ENCODE data around the gene WDR17.

The WDR17 gene

GRCh38 chr4:176142253-176142652 is 76.6 kb downstream of the WDR17 start:
- no peaks in the 10 kb centered on the region for H3K4me1 Mint-ChIP-seq (ENCODE audit: low read depth)
- no peaks in the 10 kb centered on the region for H3K27me3 Mint-ChIP-seq
- H3K4me3 Mint-ChIP-seq: no peak overlapping the region
- H3K36me3 Mint-ChIP-seq: no peaks in the 10 kb centered on the region
- no peak overlapping the region for H3K27ac Mint-ChIP-seq
- no peaks in the 10 kb centered on the region for H3K9me3 Mint-ChIP-seq (ENCODE audit: low read depth)

- H3K27ac Mint-ChIP-seq: no peak overlapping the region
- no peaks in the 10 kb centered on the region for H3K27me3 Mint-ChIP-seq
- H3K36me3 Mint-ChIP-seq: no peaks in the 10 kb centered on the region
- no peaks in the 10 kb centered on the region for H3K4me1 Mint-ChIP-seq (ENCODE audit: low read depth)
- H3K4me3 Mint-ChIP-seq: no peak overlapping the region
- H3K9me3 Mint-ChIP-seq (ENCODE audit: low read depth): no peaks in the 10 kb centered on the region
Measured at GRCh38 chr4:176149680-176150355, 84.2 kb downstream of the WDR17 start.

- no peak overlapping the region for H3K4me3 Mint-ChIP-seq
- no peaks in the 10 kb centered on the region for H3K4me1 Mint-ChIP-seq (ENCODE audit: low read depth)
- H3K36me3 Mint-ChIP-seq: no peaks in the 10 kb centered on the region
- no peaks in the 10 kb centered on the region for H3K27me3 Mint-ChIP-seq
- H3K27ac Mint-ChIP-seq: no peak overlapping the region
- H3K9me3 Mint-ChIP-seq (ENCODE audit: low read depth): no peaks in the 10 kb centered on the region
Measured at GRCh38 chr4:176150356-176150682, 84.7 kb downstream of the WDR17 start.

- H3K27ac Mint-ChIP-seq: no peak overlapping the region
- H3K27me3 Mint-ChIP-seq: no peaks in the 10 kb centered on the region
- H3K4me3 Mint-ChIP-seq: no peak overlapping the region
- no peaks in the 10 kb centered on the region for H3K36me3 Mint-ChIP-seq
- no peaks in the 10 kb centered on the region for H3K9me3 Mint-ChIP-seq (ENCODE audit: low read depth)
- H3K4me1 Mint-ChIP-seq (ENCODE audit: low read depth): no peaks in the 10 kb centered on the region
Measured at GRCh38 chr4:176150704-176151103, 85.1 kb downstream of the WDR17 start.

GRCh38 chr4:176153124-176153523 is 87.5 kb downstream of the WDR17 start:
- no peaks in the 10 kb centered on the region for H3K27me3 Mint-ChIP-seq
- H3K9me3 Mint-ChIP-seq (ENCODE audit: low read depth): no peaks in the 10 kb centered on the region
- H3K36me3 Mint-ChIP-seq: peaks cover 2% of the 10 kb centered on the region
- no peak overlapping the region for H3K27ac Mint-ChIP-seq
- no peak overlapping the region for H3K4me3 Mint-ChIP-seq
- H3K4me1 Mint-ChIP-seq (ENCODE audit: low read depth): no peaks in the 10 kb centered on the region

- H3K36me3 Mint-ChIP-seq: peaks cover 2% of the 10 kb centered on the region
- H3K27me3 Mint-ChIP-seq: peaks cover 3% of the 10 kb centered on the region
- no peak overlapping the region for H3K27ac Mint-ChIP-seq
- H3K4me3 Mint-ChIP-seq: no peak overlapping the region
- H3K4me1 Mint-ChIP-seq (ENCODE audit: low read depth): no peaks in the 10 kb centered on the region
- H3K9me3 Mint-ChIP-seq (ENCODE audit: low read depth): no peaks in the 10 kb centered on the region
Measured at GRCh38 chr4:176156656-176157055, 91.0 kb downstream of the WDR17 start.

- no peak overlapping the region for H3K27ac Mint-ChIP-seq
- peaks cover 3% of the 10 kb centered on the region for H3K27me3 Mint-ChIP-seq
- no peaks in the 10 kb centered on the region for H3K36me3 Mint-ChIP-seq
- H3K9me3 Mint-ChIP-seq (ENCODE audit: low read depth): no peaks in the 10 kb centered on the region
- no peaks in the 10 kb centered on the region for H3K4me1 Mint-ChIP-seq (ENCODE audit: low read depth)
- no peak overlapping the region for H3K4me3 Mint-ChIP-seq
Measured at GRCh38 chr4:176163041-176163440, 97.4 kb downstream of the WDR17 start.

- Mint-ChIP-seq H3K9me3 (ENCODE audit: low read depth) (no peaks in the 10 kb centered on the region), H3K27ac (no peak overlapping the region), H3K4me1 (ENCODE audit: low read depth) (peaks cover 10% of the 10 kb centered on the region), H3K27me3 (peaks cover 20% of the 10 kb centered on the region), H3K4me3 (no peak overlapping the region), H3K36me3 (no peaks in the 10 kb centered on the region)
Measured at GRCh38 chr4:176185051-176185450, 119.4 kb downstream of the WDR17 start.

- Mint-ChIP-seq H3K9me3 (ENCODE audit: low read depth) (no peaks in the 10 kb centered on the region), H3K4me3 (no peak overlapping the region), H3K36me3 (no peaks in the 10 kb centered on the region), H3K4me1 (ENCODE audit: low read depth) (peaks cover 10% of the 10 kb centered on the region), H3K27ac (no peak overlapping the region), H3K27me3 (peaks cover 20% of the 10 kb centered on the region)
Measured at GRCh38 chr4:176186067-176186466, 120.4 kb downstream of the WDR17 start.

GRCh38 chr4:176186671-176187395 is 121.2 kb downstream of the WDR17 start:
- H3K9me3 Mint-ChIP-seq (ENCODE audit: low read depth): no peaks in the 10 kb centered on the region
- H3K36me3 Mint-ChIP-seq: no peaks in the 10 kb centered on the region
- no peak overlapping the region for H3K27ac Mint-ChIP-seq
- peaks cover 24% of the 10 kb centered on the region for H3K27me3 Mint-ChIP-seq
- no peak overlapping the region for H3K4me3 Mint-ChIP-seq
- H3K4me1 Mint-ChIP-seq (ENCODE audit: low read depth): peaks cover 10% of the 10 kb centered on the region

GRCh38 chr4:176187624-176188023 is 122.0 kb downstream of the WDR17 start:
- Mint-ChIP-seq H3K4me1 (ENCODE audit: low read depth) (peaks cover 12% of the 10 kb centered on the region), H3K36me3 (no peaks in the 10 kb centered on the region), H3K4me3 (no peak overlapping the region), H3K27ac (no peak overlapping the region), H3K27me3 (peaks cover 28% of the 10 kb centered on the region), H3K9me3 (ENCODE audit: low read depth) (no peaks in the 10 kb centered on the region)

- H3K4me1 Mint-ChIP-seq (ENCODE audit: low read depth): peaks cover 21% of the 10 kb centered on the region
- H3K36me3 Mint-ChIP-seq: no peaks in the 10 kb centered on the region
- H3K27ac Mint-ChIP-seq: no peak overlapping the region
- H3K27me3 Mint-ChIP-seq: peaks cover 24% of the 10 kb centered on the region
- H3K4me3 Mint-ChIP-seq: no peak overlapping the region
- H3K9me3 Mint-ChIP-seq (ENCODE audit: low read depth): no peaks in the 10 kb centered on the region
Measured at GRCh38 chr4:176188654-176189053, 123.0 kb downstream of the WDR17 start.

GRCh38 chr4:176189891-176190795 is 124.5 kb downstream of the WDR17 start:
- no peaks in the 10 kb centered on the region for H3K9me3 Mint-ChIP-seq (ENCODE audit: low read depth)
- no peaks in the 10 kb centered on the region for H3K36me3 Mint-ChIP-seq
- no peak overlapping the region for H3K27ac Mint-ChIP-seq
- H3K4me3 Mint-ChIP-seq: no peak overlapping the region
- H3K27me3 Mint-ChIP-seq: peaks cover 21% of the 10 kb centered on the region
- H3K4me1 Mint-ChIP-seq (ENCODE audit: low read depth): peaks cover 31% of the 10 kb centered on the region

GRCh38 chr4:176191974-176192373 is 126.3 kb downstream of the WDR17 start:
- Mint-ChIP-seq H3K27ac (no peak overlapping the region), H3K9me3 (ENCODE audit: low read depth) (no peaks in the 10 kb centered on the region), H3K4me1 (ENCODE audit: low read depth) (peaks cover 40% of the 10 kb centered on the region), H3K4me3 (no peak overlapping the region), H3K36me3 (peaks cover 4% of the 10 kb centered on the region), H3K27me3 (peaks cover 19% of the 10 kb centered on the region)

GRCh38 chr4:176193126-176193525 is 127.5 kb downstream of the WDR17 start:
- Mint-ChIP-seq H3K36me3 (peaks cover 7% of the 10 kb centered on the region), H3K9me3 (ENCODE audit: low read depth) (no peaks in the 10 kb centered on the region), H3K27ac (peak overlapping the region; percentile 92), H3K4me3 (peak overlapping the region; percentile 49), H3K4me1 (ENCODE audit: low read depth) (peaks cover 37% of the 10 kb centered on the region), H3K27me3 (peaks cover 19% of the 10 kb centered on the region)

All from activated naive CD8-positive, alpha-beta T cell (primary cell).